ENCODE results near the gene ADAMTSL1. TPM values are rescaled to one million over a fixed set of nuclear protein-coding genes. Genes with fewer than 3 reads are reported as not detected.

Gene ADAMTSL1
- polyA plus RNA-seq, 1 donor from 2014 or later = 1.1 TPM

DNA sequence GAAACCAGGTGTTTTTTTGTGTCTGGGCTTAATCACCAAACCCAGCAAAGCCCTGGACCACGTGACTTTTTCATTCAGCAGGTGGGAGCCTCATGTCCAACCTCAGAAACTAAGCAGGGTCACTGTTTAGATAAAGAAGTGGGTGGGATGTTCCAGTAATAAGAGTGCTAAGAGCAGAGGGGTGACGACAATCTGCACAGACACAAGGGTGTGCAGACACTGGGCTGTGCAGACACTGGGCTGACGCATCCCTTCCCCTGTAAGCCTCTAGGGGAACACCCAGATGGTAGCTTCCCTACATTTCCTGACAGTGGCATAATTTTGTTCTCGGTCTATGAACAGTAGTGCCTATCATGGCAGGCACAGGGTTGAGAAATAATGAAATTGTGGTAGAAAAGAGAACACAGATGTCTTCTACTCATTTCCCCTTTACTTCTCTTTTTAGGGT, 474.0 kb downstream of the ADAMTSL1 start:
- H3K4me3 ChIP-seq (ENCODE audit: low read length) = no peak overlapping the region
- no peak overlapping the region for H3K4me2 ChIP-seq (ENCODE audit: low read length)
- H2AFZ ChIP-seq (ENCODE audit: low read depth, low read length) = no peak overlapping the region
- TF ChIP-seq TAF1 (IDR thresholded peaks at IDR 0.05; ENCODE audit: low read depth) (no peak), RAD21 (conservative IDR thresholded peaks at IDR 0.05) (no peak), MXI1 (conservative IDR thresholded peaks at IDR 0.05; ENCODE audit: poor library complexity, severe bottlenecking) (no peak), EZH2 (IDR thresholded peaks at IDR 0.05; ENCODE audit: borderline replicate concordance, insufficient read depth, low read length, poor library complexity, severe bottlenecking) (no peak), SMC3 (conservative IDR thresholded peaks at IDR 0.05; ENCODE audit: poor library complexity) (no peak), EP300 (conservative IDR thresholded peaks at IDR 0.05; ENCODE audit: poor library complexity, severe bottlenecking) (no peak), POLR2AphosphoS5 (IDR thresholded peaks at IDR 0.05) (no peak)
- TF ChIP-seq, protein P1, sequence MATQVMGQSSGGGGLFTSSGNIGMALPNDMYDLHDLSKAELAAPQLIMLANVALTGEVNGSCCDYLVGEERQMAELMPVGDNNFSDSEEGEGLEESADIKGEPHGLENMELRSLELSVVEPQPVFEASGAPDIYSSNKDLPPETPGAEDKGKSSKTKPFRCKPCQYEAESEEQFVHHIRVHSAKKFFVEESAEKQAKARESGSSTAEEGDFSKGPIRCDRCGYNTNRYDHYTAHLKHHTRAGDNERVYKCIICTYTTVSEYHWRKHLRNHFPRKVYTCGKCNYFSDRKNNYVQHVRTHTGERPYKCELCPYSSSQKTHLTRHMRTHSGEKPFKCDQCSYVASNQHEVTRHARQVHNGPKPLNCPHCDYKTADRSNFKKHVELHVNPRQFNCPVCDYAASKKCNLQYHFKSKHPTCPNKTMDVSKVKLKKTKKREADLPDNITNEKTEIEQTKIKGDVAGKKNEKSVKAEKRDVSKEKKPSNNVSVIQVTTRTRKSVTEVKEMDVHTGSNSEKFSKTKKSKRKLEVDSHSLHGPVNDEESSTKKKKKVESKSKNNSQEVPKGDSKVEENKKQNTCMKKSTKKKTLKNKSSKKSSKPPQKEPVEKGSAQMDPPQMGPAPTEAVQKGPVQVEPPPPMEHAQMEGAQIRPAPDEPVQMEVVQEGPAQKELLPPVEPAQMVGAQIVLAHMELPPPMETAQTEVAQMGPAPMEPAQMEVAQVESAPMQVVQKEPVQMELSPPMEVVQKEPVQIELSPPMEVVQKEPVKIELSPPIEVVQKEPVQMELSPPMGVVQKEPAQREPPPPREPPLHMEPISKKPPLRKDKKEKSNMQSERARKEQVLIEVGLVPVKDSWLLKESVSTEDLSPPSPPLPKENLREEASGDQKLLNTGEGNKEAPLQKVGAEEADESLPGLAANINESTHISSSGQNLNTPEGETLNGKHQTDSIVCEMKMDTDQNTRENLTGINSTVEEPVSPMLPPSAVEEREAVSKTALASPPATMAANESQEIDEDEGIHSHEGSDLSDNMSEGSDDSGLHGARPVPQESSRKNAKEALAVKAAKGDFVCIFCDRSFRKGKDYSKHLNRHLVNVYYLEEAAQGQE (IDR thresholded peaks at IDR 0.05; ENCODE audit: borderline replicate concordance) = no peak
- TF ChIP-seq, protein P2, sequence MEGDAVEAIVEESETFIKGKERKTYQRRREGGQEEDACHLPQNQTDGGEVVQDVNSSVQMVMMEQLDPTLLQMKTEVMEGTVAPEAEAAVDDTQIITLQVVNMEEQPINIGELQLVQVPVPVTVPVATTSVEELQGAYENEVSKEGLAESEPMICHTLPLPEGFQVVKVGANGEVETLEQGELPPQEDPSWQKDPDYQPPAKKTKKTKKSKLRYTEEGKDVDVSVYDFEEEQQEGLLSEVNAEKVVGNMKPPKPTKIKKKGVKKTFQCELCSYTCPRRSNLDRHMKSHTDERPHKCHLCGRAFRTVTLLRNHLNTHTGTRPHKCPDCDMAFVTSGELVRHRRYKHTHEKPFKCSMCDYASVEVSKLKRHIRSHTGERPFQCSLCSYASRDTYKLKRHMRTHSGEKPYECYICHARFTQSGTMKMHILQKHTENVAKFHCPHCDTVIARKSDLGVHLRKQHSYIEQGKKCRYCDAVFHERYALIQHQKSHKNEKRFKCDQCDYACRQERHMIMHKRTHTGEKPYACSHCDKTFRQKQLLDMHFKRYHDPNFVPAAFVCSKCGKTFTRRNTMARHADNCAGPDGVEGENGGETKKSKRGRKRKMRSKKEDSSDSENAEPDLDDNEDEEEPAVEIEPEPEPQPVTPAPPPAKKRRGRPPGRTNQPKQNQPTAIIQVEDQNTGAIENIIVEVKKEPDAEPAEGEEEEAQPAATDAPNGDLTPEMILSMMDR (IDR thresholded peaks at IDR 0.05; ENCODE audit: poor library complexity, severe bottlenecking) = no peak
- H3K36me3 ChIP-seq (ENCODE audit: insufficient read depth, low read length) = no peaks in the 10 kb centered on the region
- no peaks in the 10 kb centered on the region for H3K27me3 ChIP-seq (ENCODE audit: insufficient read depth, low read depth, low read length)
- H3K9me2 ChIP-seq (ENCODE audit: insufficient read depth, low read length) = no peaks in the 10 kb centered on the region
- H3K27ac ChIP-seq (ENCODE audit: low read length) = no peak overlapping the region
- H4K20me1 ChIP-seq (ENCODE audit: insufficient read depth) = no peaks in the 10 kb centered on the region
- H3K79me2 ChIP-seq (replicated peaks; ENCODE audit: insufficient read depth, low read length) = no peaks in the 10 kb centered on the region
- no peaks in the 10 kb centered on the region for H3F3A ChIP-seq (ENCODE audit: insufficient read depth, low read length, poor library complexity, severe bottlenecking)
- no peak overlapping the region for H3K9ac ChIP-seq (ENCODE audit: low read length)
- no peaks in the 10 kb centered on the region for H3K9me3 ChIP-seq (ENCODE audit: low read length)

DNA sequence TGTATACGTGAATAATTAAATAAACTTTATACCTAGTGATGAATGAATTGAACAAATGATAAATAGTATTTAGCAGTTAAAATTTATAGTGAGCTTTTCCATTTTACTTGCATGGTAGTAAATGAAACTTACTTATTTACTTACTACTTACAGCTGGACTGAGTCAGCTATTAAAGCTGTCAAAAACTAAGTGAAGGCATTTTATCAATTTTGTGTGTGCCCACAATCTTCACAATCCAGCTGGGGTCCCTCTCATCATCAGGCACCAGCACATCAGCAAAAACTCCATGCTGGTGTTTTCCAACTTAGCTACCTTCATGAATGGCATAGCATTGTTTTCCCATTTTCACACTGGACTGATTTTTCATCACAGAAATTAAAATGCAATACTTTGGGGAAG, 478.0 kb downstream of the ADAMTSL1 start:
- H3K4me3 ChIP-seq (ENCODE audit: low read length) = no peak overlapping the region

More for the DNA sequence above, 478.0 kb downstream of the ADAMTSL1 start:
- Histone ChIP-seq H3K36me3 (ENCODE audit: insufficient read depth, low read length) (no peaks in the 10 kb centered on the region), H3K79me2 (replicated peaks; ENCODE audit: insufficient read depth, low read length) (no peaks in the 10 kb centered on the region), H2AFZ (ENCODE audit: low read depth, low read length) (no peak overlapping the region), H3K9me2 (ENCODE audit: insufficient read depth, low read length) (no peaks in the 10 kb centered on the region), H3K27ac (ENCODE audit: low read length) (no peak overlapping the region), H3K4me2 (ENCODE audit: low read length) (no peak overlapping the region), H3K27me3 (ENCODE audit: insufficient read depth, low read depth, low read length) (no peaks in the 10 kb centered on the region), H3F3A (ENCODE audit: insufficient read depth, low read length, poor library complexity, severe bottlenecking) (no peaks in the 10 kb centered on the region), H3K9me3 (ENCODE audit: low read length) (no peaks in the 10 kb centered on the region), H4K20me1 (ENCODE audit: insufficient read depth) (no peaks in the 10 kb centered on the region), H3K9ac (ENCODE audit: low read length) (no peak overlapping the region)
- TF ChIP-seq MXI1 (conservative IDR thresholded peaks at IDR 0.05; ENCODE audit: poor library complexity, severe bottlenecking) = no peak
- TF ChIP-seq, protein P1 (IDR thresholded peaks at IDR 0.05; ENCODE audit: borderline replicate concordance) = no peak
- no peak for TF ChIP-seq EZH2 (IDR thresholded peaks at IDR 0.05; ENCODE audit: borderline replicate concordance, insufficient read depth, low read length, poor library complexity, severe bottlenecking)
- TF ChIP-seq POLR2AphosphoS5 (IDR thresholded peaks at IDR 0.05) = no peak
- TF ChIP-seq EP300 (conservative IDR thresholded peaks at IDR 0.05; ENCODE audit: poor library complexity, severe bottlenecking) = no peak
- no peak for TF ChIP-seq RAD21 (conservative IDR thresholded peaks at IDR 0.05)
- TF ChIP-seq SMC3 (conservative IDR thresholded peaks at IDR 0.05; ENCODE audit: poor library complexity) = no peak
- TF ChIP-seq, protein P2 (IDR thresholded peaks at IDR 0.05; ENCODE audit: poor library complexity, severe bottlenecking) = no peak
- no peak for TF ChIP-seq TAF1 (IDR thresholded peaks at IDR 0.05; ENCODE audit: low read depth)

All from neural cell (in vitro differentiated cells).